Neutrophil (primary cell): Measurements from ENCODE around the gene COG1.

Experiments
- H3K27ac ChIP-seq: fragments of 200-600 bp; sonication (generic); 2 replicates; pipeline ENCODE4 v1.5.1; 2016; ENCODE audit warnings: mild to moderate bottlenecking, moderate library complexity
- H3K27me3 ChIP-seq: fragments of 200-600 bp; sonication (generic); 2 replicates; pipeline ENCODE4 v1.6.0; 2016; ENCODE audit warnings: mild to moderate bottlenecking
- H3K36me3 ChIP-seq: fragments of 200-600 bp; sonication (generic); 2 replicates; pipeline ENCODE4 v1.5.1; 2017
- H3K4me1 ChIP-seq, 2 experiments: fragments of 200-600 bp in 1 of 2; sonication (generic) in 1 of 2; 1 replicate in 1 of 2; 2 replicates in 1 of 2; pipeline versions ENCODE4 v1.5.1 to v1.6.1; 2013 to 2016; ENCODE audit warnings: low read depth in 1 of 2, low read length in 1 of 2, mild to moderate bottlenecking in 1 of 2, moderate library complexity in 1 of 2; ENCODE audit not compliant: control insufficient read depth in 1 of 2, insufficient read depth in 1 of 2
- H3K4me3 ChIP-seq, 2 experiments: fragments of 200-600 bp in 1 of 2; sonication (generic) in 1 of 2; 1 replicate in 1 of 2; 2 replicates in 1 of 2; pipeline ENCODE4 v1.5.1; 2013 to 2016; ENCODE audit warnings: low read depth in 1 of 2, low read length in 1 of 2, mild to moderate bottlenecking in 1 of 2, moderate library complexity in 1 of 2
- H3K9me3 ChIP-seq: fragments of 200-600 bp; sonication (generic); 2 replicates; pipeline ENCODE4 v1.5.1; 2016
- TF ChIP-seq, protein P1 (sequence below): fragments of 200-600 bp; sonication (generic); IDR thresholded peaks from 2 replicates; pipeline ENCODE4 v1.5.1; 2016; ENCODE audit warnings: antibody characterized with exemption

Gene COG1

GRCh38 chr17:73214008-73214407 lies 21.2 kb downstream of the COG1 start:
- peaks cover 52% of the 10 kb centered on the region for H3K36me3 ChIP-seq
- no peaks in the 10 kb centered on the region for H3K4me1 ChIP-seq
- no peak overlapping the region for H3K27ac ChIP-seq
- no peaks in the 10 kb centered on the region for H3K27me3 ChIP-seq
- TF ChIP-seq, protein P1, sequence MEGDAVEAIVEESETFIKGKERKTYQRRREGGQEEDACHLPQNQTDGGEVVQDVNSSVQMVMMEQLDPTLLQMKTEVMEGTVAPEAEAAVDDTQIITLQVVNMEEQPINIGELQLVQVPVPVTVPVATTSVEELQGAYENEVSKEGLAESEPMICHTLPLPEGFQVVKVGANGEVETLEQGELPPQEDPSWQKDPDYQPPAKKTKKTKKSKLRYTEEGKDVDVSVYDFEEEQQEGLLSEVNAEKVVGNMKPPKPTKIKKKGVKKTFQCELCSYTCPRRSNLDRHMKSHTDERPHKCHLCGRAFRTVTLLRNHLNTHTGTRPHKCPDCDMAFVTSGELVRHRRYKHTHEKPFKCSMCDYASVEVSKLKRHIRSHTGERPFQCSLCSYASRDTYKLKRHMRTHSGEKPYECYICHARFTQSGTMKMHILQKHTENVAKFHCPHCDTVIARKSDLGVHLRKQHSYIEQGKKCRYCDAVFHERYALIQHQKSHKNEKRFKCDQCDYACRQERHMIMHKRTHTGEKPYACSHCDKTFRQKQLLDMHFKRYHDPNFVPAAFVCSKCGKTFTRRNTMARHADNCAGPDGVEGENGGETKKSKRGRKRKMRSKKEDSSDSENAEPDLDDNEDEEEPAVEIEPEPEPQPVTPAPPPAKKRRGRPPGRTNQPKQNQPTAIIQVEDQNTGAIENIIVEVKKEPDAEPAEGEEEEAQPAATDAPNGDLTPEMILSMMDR: no peak
- H3K9me3 ChIP-seq: no peaks in the 10 kb centered on the region
- no peak overlapping the region for H3K4me3 ChIP-seq

DNA sequence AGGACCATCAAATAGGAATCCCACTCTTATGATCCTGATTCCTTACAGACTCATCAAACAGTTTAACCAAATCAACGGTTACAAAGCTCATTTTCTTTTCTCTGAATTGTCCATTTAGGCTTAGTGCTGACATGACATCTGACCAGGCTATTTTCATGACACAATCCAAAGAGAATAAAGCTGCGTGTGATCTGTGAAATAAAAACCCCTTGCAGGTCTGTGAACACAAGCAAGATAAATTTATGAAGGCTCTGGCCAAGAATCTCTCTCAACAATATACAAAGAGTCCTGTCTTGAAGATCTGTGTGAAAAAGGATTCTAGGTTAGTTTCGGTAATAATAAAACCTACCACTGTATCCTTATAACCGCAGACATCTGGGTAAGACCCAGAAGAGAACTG lies 22.0 kb downstream of the COG1 start:
- no peak overlapping the region for H3K27ac ChIP-seq
- TF ChIP-seq, protein P1: no peak
- H3K4me1 ChIP-seq: no peaks in the 10 kb centered on the region
- peaks cover 47% of the 10 kb centered on the region for H3K36me3 ChIP-seq
- H3K4me3 ChIP-seq: no peak overlapping the region
- no peaks in the 10 kb centered on the region for H3K9me3 ChIP-seq
- no peaks in the 10 kb centered on the region for H3K27me3 ChIP-seq

DNA sequence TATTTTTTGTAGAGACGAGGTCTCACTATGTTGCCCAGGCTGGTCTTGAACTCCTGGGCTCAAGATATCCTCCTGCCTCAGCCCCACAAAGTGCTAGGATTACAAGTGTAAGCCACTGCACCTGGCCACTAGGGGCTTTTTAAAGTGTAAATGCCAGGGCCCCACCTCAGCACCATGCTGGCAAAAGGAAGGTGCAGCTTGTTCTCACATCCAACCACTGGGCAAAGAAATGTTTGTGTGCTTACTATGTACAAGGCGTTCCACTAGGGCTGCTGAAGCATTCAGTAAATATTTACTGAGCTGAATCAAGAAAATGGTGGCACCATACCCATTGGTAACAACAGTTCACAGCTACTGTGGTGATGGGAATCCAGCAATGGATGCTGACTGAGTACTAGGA lies 22.6 kb downstream of the COG1 start:
- Histone ChIP-seq H3K27ac (no peak overlapping the region), H3K36me3 (peaks cover 43% of the 10 kb centered on the region), H3K27me3 (no peaks in the 10 kb centered on the region), H3K4me3 (no peak overlapping the region), H3K4me1 (no peaks in the 10 kb centered on the region), H3K9me3 (no peaks in the 10 kb centered on the region)
- TF ChIP-seq, protein P1: no peak

GRCh38 chr17:73223626-73224230 lies 30.9 kb downstream of the COG1 start:
- H3K9me3 ChIP-seq: no peaks in the 10 kb centered on the region
- H3K27me3 ChIP-seq: no peaks in the 10 kb centered on the region
- TF ChIP-seq, protein P1: no peak
- no peak overlapping the region for H3K4me3 ChIP-seq
- H3K36me3 ChIP-seq: peaks cover 6% of the 10 kb centered on the region
- no peak overlapping the region for H3K27ac ChIP-seq
- H3K4me1 ChIP-seq: no peaks in the 10 kb centered on the region

- H3K27me3 ChIP-seq: no peaks in the 10 kb centered on the region
- TF ChIP-seq, protein P1: no peak
- H3K4me1 ChIP-seq: no peaks in the 10 kb centered on the region
- no peak overlapping the region for H3K4me3 ChIP-seq
- H3K36me3 ChIP-seq: peaks cover 5% of the 10 kb centered on the region
- H3K9me3 ChIP-seq: no peaks in the 10 kb centered on the region
- H3K27ac ChIP-seq: no peak overlapping the region
Observed at GRCh38 chr17:73224237-73224636, 31.4 kb downstream of the COG1 start.
